GM21367 (cell line): Measurements from ENCODE around the gene TNFRSF13B.
A peak's percentile ranks its signal among the peaks of the same experiment; 100 is the strongest.
"Not testable (repeated sequence)": the region's sequence is repeated elsewhere in the genome, so short reads cannot be mapped to it uniquely, and the experiment has no call there.

Source experiments
- ATAC-seq: cut with Tn5 transposase; IDR thresholded peaks from one replicate; pipeline ENCODE4 v1.9.1; 2021; ENCODE audit not compliant: unreplicated experiment

TNFRSF13B gene

GRCh38 chr17:17007891-17008290, 36.0 kb upstream of the TNFRSF13B start:
- ATAC-seq, result not testable (repeated sequence)

GRCh38 chr17:17004997-17005614, 33.2 kb upstream of the TNFRSF13B start:
- not testable (repeated sequence) for ATAC-seq

- no peak for ATAC-seq
These were observed 32.5 kb upstream of the TNFRSF13B start for GRCh38 chr17:17004251-17004996.

- not testable (repeated sequence) for ATAC-seq
These were observed 31.1 kb upstream of the TNFRSF13B start for GRCh38 chr17:17002731-17003715.

- ATAC-seq, result no peak
These were observed 30.1 kb upstream of the TNFRSF13B start for GRCh38 chr17:17001874-17002520.

- no peak for ATAC-seq
These were observed 29.3 kb upstream of the TNFRSF13B start for GRCh38 chr17:17001076-17001777.

- no peak for ATAC-seq
These were observed 28.2 kb upstream of the TNFRSF13B start for GRCh38 chr17:16999931-17000625.

- ATAC-seq, result peak; percentile 68
These were observed 25.9 kb upstream of the TNFRSF13B start for GRCh38 chr17:16997514-16998429.

- not testable (repeated sequence) for ATAC-seq
These were observed 24.8 kb upstream of the TNFRSF13B start for GRCh38 chr17:16996726-16997125.

- ATAC-seq, result no peak
These were observed 24.0 kb upstream of the TNFRSF13B start for GRCh38 chr17:16995930-16996329.

GRCh38 chr17:16994631-16995030, 22.7 kb upstream of the TNFRSF13B start:
- no peak for ATAC-seq

GRCh38 chr17:16991349-16992009, 19.6 kb upstream of the TNFRSF13B start:
- ATAC-seq, result no peak

GRCh38 chr17:16989953-16990860, 18.3 kb upstream of the TNFRSF13B start:
- ATAC-seq, result no peak

- ATAC-seq, result no peak
These were observed 17.5 kb upstream of the TNFRSF13B start for GRCh38 chr17:16989230-16989952.

GRCh38 chr17:16988749-16989229, 16.9 kb upstream of the TNFRSF13B start:
- no peak for ATAC-seq
